Posterior cingulate gyrus (tissue), 11 donors: ENCODE measurements around the gene TACC2.

Source experiments
- DNase-seq, 10 donors: peaks; one replicate each; pipeline versions ENCODE4 v3.0.0 to v3.0.0-alpha.2; 2020 to 2021; ENCODE audit warnings: mixed read lengths in 3 of 10
- intact Hi-C: fragments of 100-400 bp; cut with DNase I; formaldehyde crosslinking; loops from one replicate; pipeline ENCODE4 v1.15.1; 2023

The TACC2 gene

DNA sequence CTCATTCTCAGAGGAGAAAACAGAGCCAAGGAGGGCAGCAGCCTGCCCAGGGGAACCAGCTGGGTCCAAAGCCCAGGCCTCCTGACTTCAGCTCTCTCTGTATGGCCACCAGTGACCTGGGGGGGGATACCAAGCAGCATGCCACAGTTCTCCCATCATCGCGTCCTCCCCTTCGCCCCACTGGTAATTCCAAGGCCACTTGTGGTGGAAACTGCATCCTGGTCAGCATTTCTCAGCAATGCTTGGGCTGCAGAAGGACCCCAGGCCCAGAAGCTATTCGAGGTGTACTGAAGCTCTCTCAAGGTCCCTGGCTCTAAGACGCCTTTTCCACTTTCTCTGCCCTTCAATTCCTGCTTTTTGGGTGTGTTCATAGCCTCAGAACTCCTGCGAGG, 309.2 kb downstream of the TACC2 start:
- intact Hi-C loops = loop anchor here (1.0 to 5.0 kb wide), 3 partner anchors 44 to 267 kb away; no protein-coding TSS in a partner anchor
- peak in 1 of 10 donors; percentile 59 for DNase-seq

DNA sequence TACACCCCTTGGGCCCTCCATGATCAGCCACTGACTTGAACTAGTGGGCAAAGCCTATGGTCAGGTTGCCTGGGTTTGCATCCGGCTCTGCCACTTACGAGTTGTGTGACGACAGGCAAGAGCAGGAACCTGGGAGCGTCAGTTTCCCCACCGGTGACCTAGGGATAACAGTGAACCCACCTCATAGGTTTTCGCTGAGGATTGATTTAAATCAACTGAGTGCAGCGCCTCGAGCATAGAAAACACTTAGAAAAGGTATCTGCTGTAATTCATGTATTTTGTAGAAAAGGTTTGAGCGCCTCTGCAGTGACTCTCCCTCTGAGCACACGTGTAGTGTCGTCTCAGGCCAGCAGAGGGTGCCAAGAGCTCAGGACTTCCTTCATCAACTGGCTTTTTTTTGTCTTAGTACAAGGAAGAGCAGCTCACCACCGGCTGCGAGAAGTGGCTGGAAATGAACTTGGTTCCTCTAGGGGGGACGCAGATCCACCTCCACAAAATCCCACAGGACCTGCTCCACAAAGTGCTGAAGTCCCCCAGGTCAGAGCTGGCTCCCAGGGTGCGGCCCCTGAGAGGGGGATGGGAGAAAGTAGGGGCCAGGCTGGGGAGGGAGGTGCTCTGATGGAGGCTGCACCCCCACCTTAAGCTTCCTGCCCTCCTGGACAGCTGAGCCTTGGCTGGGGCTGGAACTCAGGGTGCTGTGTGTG, 309.8 kb downstream of the TACC2 start:
- intact Hi-C loops = loop anchor here (1.0 to 5.0 kb wide), 3 partner anchors 44 to 267 kb away; no protein-coding TSS in a partner anchor
- peak; percentile 43 to 96 (median 78) for DNase-seq

DNA sequence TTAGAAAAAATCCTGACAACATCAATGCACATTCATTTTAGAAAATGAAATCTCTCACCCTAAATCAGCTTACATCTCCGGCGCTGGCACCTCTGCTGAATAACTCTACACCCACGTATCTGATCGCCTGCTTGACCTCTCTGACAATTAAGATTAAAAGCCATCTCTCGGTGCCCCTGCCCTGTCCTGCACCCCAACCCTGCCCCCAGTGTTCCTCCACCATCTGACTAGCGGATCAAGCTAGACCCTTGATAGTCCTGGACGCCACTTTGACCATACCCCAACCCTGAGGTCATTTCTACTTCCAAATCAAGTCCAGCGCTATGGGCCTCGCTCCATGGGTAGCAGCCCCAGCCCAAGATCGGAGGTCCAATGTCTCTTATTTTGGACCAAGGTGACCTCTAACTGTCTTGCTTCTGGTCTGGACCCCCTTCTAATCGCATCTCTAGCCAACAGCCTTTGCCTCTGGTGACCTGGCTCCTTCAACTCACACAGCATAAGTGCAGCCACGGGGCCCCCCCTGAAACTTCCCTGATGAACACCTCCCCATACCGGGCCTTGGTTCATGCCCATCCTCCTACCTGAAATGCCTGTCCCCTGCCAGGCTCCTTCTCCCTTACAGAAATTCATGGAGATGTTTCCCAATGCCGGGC, 310.6 kb downstream of the TACC2 start:
- DNase-seq = no peak

DNA sequence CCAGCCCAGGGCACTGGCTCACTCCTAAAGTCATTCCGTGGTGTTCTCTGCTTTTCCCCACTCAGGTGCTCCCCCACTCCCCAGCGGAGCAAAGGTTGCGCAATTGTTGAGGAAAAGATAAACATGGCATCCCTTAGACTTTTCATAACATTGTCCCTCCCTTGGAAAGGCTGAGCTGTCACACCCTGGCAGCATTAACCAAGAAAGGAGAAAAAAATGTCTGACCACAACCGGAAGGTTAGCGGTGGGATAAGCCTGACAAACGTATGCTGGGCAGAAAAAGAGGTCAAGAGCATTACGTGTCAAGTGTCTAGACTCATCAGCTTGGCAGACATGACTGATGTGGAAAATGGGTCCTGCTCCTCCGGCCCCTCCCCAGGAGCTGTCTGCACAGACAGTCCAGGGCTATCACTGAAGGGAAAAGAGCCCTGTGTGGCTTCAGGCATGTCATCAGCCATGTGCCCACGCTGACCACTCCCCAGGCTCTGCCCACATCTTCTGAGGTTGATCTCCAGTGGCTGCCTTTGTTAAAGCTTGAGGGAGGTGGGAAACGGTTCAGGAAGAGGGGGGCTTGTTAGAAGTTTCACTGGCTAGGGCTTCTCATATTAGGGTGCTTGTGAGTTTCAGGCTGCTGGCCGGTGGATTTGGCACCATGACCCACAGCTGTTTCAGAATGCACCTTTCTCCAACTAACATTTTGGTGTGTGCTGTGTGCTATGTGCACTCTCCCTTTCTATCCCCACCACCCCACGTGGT, 312.3 kb downstream of the TACC2 start:
- DNase-seq = peak in 1 of 10 donors; percentile 57
- intact Hi-C loops = no loop called here

More for the DNA sequence above, 310.6 kb downstream of the TACC2 start:
- intact Hi-C loops = loop anchor here (5.0 kb wide), 1 partner anchor 43 kb away; no protein-coding TSS in a partner anchor

DNA sequence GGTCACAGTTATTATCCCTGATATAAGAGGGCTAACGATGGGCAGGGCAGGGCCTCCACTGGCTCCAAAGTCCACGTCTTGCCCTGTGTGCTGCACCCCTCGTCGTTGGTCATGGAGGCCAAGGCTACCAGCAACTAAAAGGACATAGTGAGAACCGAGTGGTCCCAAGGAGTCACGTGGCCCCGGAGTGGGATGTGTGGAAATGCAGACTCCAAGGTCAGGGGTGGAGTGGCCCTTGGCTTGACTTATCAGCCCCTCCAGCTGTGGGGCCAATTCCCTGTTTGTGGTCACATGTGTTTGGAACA, 312.8 kb downstream of the TACC2 start:
- DNase-seq = peak in 2 of 10 donors; percentile 62 to 72
- intact Hi-C loops = no loop called here

DNA sequence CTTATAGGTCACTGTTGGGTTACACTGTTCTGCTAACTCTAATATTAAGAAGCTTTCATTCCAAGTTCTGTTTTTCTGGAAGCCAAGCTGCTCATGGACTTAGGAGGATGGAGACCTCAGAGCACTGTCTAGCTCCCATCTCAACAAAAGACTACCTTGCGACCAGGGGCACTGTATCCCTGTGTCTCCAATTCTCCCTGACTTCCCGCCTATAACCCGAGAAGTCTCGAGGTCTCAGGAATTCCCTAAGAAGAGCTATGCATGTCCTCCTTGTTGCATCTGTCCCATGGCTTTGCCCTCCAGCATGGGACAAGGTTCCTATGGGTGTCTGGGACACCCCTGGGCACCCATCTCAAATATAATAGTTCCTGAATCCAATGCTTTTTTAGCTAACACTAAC, 313.4 kb downstream of the TACC2 start:
- intact Hi-C loops = no loop called here
- no peak for DNase-seq

DNA sequence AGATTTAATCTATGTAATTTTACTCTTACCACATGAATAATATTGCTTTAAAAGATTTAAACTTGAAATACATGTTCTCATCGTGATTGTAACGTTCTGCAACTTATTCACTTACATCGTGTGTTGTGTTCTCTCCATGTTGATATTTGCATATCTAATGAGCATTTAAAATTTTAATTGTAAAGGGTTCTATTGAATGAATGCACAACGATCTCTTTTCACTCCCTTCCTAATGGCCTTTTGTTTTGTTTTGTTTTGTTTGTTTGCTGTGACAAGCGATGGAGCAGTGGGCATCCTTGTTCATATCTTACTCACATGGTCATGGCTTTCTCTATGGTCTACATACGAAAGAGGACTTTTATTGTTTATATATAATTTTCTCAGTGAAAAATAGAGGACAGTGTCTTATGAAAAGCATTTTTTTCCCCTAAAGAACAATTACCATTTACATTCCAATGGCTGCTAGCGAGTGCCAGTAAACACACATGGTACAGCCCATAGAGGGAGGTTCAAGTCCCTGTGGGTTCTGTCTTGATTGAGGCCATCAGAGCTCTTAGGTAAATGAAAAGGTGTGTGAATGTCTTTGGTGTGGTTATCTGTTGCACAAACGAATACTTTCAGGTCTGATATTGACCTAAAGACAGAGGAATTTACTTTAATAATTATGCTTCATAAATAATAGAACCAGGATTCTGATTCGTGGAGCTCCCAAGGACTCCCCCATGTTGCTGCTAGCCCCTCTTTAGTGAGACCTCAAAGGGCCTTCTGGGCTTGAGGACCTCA, 314.5 kb downstream of the TACC2 start:
- DNase-seq = no peak
- intact Hi-C loops = no loop called here
